OCI-LY3 (cell line): ENCODE data around the gene PEA15.

Experiments used
- H2AFZ ChIP-seq: fragments of 200-600, 300-600 bp; shearing (Covaris generic); 2 replicates; pipeline ENCODE4 v1.6.0; 2014; ENCODE audit warnings: antibody characterized with exemption, low read depth, low read length
- H3K27ac ChIP-seq: fragments of 200-600, 300-600 bp; sonication (generic); 2 replicates; pipeline ENCODE4 v1.5.1; 2014; ENCODE audit warnings: mild to moderate bottlenecking, low read length, moderate library complexity, mixed read lengths
- H3K27me3 ChIP-seq: fragments of 200-600, 300-600 bp; sonication (generic); 2 replicates; pipeline ENCODE4 v1.6.1; 2014; ENCODE audit warnings: low read depth, low read length, mixed read lengths
- H3K36me3 ChIP-seq: fragments of 200-600, 300-600 bp; sonication (generic); replicated peaks from 2 replicates; pipeline ENCODE3; 2014; ENCODE audit warnings: low read depth, low read length, mixed read lengths
- H3K4me1 ChIP-seq: fragments of 300-600, 200-600 bp; sonication (generic); 2 replicates; pipeline ENCODE4 v1.6.1; 2014; ENCODE audit warnings: low read length, mixed read lengths
- H3K4me2 ChIP-seq: fragments of 200-600, 300-600 bp; sonication (generic); 2 replicates; pipeline ENCODE4 v1.6.1; 2014; ENCODE audit warnings: low read length, mixed read lengths
- H3K4me3 ChIP-seq: fragments of 300-600, 200-600 bp; sonication (generic); 2 replicates; pipeline ENCODE4 v1.5.1; 2014; ENCODE audit warnings: antibody characterized with exemption, mild to moderate bottlenecking, low read length, moderate library complexity
- H3K79me2 ChIP-seq: fragments of 300-600, 200-600 bp; shearing (Covaris generic); 2 replicates; pipeline ENCODE4 v1.6.1; 2014; ENCODE audit warnings: mild to moderate bottlenecking, low read length, mixed read lengths
- H3K9ac ChIP-seq: fragments of 300-600, 200-600 bp; shearing (Covaris generic); 2 replicates; pipeline ENCODE4 v1.6.0; 2014; ENCODE audit warnings: mild to moderate bottlenecking, low read length, moderate library complexity
- H3K9me3 ChIP-seq: fragments of 200-600, 300-600 bp; shearing (Covaris generic); 2 replicates; pipeline ENCODE4 v1.6.1; 2014; ENCODE audit warnings: low read length, mixed read lengths; ENCODE audit not compliant: insufficient read depth
- H4K20me1 ChIP-seq: fragments of 200-600, 300-600 bp; sonication (generic); 2 replicates; pipeline ENCODE4 v1.6.1; 2016; ENCODE audit warnings: low read length, mixed read lengths; ENCODE audit not compliant: insufficient read depth
- EZH2phosphoT487 ChIP-seq: fragments of 200-600 bp; shearing (Covaris generic); IDR thresholded peaks from 2 replicates; pipeline ENCODE4 v1.6.1; 2018; ENCODE audit warnings: antibody characterized with exemption, mixed run types, low read depth
- TF ChIP-seq, protein P1 (sequence below): fragments of 200-600, 300-600 bp; sonication (generic); IDR thresholded peaks from 2 replicates; pipeline ENCODE4 v1.5.1; 2014; ENCODE audit warnings: antibody characterized with exemption, low read length, low read depth

PEA15 gene, protein sequence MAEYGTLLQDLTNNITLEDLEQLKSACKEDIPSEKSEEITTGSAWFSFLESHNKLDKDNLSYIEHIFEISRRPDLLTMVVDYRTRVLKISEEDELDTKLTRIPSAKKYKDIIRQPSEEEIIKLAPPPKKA

DNA sequence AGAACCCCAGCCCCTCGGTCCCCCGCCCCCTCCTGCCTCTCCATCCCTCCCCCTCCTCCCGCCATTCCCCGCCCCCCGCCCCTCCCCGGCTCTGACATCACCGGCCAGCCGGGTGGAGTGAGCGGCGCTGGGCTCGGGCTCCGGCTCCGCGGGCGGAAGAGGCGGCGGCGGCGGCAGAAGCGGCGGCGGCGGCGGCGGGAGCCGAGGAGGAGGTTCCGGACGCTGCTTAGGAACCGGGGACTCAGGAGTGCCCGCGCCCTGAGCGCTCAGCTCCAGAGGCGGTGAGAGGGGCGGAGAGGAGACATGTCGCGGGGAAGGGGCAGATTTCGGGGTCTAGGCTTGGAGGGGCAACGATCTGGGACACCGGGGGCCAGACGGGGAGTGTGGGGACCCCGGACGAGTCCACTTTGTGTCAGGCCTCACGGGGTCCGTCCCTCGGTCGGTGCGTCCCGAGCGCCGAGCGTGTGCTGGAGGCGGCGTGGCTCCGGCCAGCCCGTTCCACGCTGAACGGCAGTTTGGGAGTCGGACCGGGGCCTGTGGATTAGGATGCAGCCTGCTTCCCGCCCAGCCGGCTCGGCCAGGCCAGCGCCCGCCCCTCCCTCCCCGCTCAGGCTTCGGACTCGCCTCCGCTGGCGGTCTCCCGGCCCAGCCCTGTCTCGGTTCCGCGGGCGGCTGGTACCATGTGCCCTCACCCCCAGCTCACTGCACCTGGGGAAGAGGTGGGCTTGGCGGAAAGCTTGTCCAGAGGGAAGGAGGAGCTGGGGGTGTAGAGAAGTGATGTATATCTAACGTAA, at the start of gene PEA15:
TSS of gene PEA15 (plus strand) at position 143 of the 794 bp plus-strand sequence. CDS start 6,161 bp downstream, outside the sequence.
- Histone ChIP-seq H4K20me1 (peaks cover 44% of the 10 kb centered on the region), H2AFZ (no peak within 1 kb of the TSS), H3K9ac (peak within 1 kb of the TSS; percentile 98), H3K4me2 (peak within 1 kb of the TSS; percentile 99), H3K9me3 (no peaks in the 10 kb centered on the region), H3K4me3 (peak within 1 kb of the TSS; percentile 89), H3K36me3 (peaks cover 41% of the 10 kb centered on the region), H3K27me3 (no peaks in the 10 kb centered on the region), H3K79me2 (peaks cover 53% of the 10 kb centered on the region), H3K4me1 (peaks cover 58% of the 10 kb centered on the region), H3K27ac (peak within 1 kb of the TSS; percentile 96)
- TF ChIP-seq, protein P1, sequence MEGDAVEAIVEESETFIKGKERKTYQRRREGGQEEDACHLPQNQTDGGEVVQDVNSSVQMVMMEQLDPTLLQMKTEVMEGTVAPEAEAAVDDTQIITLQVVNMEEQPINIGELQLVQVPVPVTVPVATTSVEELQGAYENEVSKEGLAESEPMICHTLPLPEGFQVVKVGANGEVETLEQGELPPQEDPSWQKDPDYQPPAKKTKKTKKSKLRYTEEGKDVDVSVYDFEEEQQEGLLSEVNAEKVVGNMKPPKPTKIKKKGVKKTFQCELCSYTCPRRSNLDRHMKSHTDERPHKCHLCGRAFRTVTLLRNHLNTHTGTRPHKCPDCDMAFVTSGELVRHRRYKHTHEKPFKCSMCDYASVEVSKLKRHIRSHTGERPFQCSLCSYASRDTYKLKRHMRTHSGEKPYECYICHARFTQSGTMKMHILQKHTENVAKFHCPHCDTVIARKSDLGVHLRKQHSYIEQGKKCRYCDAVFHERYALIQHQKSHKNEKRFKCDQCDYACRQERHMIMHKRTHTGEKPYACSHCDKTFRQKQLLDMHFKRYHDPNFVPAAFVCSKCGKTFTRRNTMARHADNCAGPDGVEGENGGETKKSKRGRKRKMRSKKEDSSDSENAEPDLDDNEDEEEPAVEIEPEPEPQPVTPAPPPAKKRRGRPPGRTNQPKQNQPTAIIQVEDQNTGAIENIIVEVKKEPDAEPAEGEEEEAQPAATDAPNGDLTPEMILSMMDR, result no peak
- TF ChIP-seq EZH2phosphoT487, result no peak

DNA sequence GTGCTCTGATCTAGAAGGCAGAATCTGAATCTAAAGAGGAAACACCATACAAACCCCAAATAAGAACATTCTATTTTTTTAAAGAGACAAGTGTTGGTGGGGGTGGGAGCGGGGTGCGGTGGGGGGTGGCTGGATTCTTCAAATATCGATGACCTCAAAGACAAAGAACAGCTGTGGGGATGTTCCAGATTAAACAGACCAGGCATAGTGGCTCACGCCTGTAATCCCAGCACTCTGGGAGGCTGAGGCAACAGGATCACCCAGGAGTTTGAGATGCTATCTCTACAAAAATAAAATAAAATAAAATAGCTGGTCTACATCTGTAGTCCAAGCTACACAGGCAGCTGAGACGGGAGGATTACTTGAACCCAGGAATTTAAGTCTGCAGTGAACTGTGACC, 48.8 kb upstream of the PEA15 start:
- no peak overlapping the region for H3K4me3 ChIP-seq
- no peak overlapping the region for H3K27ac ChIP-seq
- peaks cover 2% of the 10 kb centered on the region; the same call in 1 of the 2 replicates for H3K27me3 ChIP-seq
- no peak for TF ChIP-seq EZH2phosphoT487
- TF ChIP-seq, protein P1, result no peak
- H3K9ac ChIP-seq, result no peak overlapping the region
- H3K9me3 ChIP-seq, result no peaks in the 10 kb centered on the region
- no peaks in the 10 kb centered on the region for H3K79me2 ChIP-seq
- H3K36me3 ChIP-seq, result no peaks in the 10 kb centered on the region
- H3K4me1 ChIP-seq, result peaks cover 9% of the 10 kb centered on the region
- H4K20me1 ChIP-seq, result no peaks in the 10 kb centered on the region
- no peak overlapping the region for H2AFZ ChIP-seq
- no peak overlapping the region for H3K4me2 ChIP-seq

DNA sequence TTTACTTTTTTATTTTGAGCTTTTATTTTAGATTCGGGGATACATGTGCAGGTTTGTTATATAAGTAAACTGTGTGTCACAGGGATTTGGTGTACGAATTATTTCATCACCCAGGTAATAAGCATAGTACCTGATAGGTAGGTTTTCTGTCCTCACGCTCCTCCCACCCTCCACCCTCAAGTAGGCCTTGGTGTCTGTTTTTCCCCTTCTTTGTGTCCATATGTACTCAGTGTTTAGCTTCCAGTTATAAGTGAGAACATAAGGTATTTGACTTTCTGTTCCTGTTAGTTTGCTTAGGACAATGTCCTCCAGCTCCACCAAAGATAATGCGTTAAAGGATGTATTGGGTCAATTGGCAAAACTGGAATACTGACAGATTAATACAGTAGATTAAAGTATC, 48.0 kb upstream of the PEA15 start:
- Histone ChIP-seq H3K79me2 (no peaks in the 10 kb centered on the region), H3K36me3 (no peaks in the 10 kb centered on the region), H3K27me3 (peaks cover 2% of the 10 kb centered on the region; the same call in 1 of the 2 replicates), H3K27ac (no peak overlapping the region), H2AFZ (no peak overlapping the region), H4K20me1 (no peaks in the 10 kb centered on the region), H3K4me1 (peaks cover 12% of the 10 kb centered on the region), H3K9ac (no peak overlapping the region), H3K4me3 (no peak overlapping the region), H3K9me3 (no peaks in the 10 kb centered on the region), H3K4me2 (no peak overlapping the region)
- TF ChIP-seq, protein P1, result no peak
- no peak for TF ChIP-seq EZH2phosphoT487

DNA sequence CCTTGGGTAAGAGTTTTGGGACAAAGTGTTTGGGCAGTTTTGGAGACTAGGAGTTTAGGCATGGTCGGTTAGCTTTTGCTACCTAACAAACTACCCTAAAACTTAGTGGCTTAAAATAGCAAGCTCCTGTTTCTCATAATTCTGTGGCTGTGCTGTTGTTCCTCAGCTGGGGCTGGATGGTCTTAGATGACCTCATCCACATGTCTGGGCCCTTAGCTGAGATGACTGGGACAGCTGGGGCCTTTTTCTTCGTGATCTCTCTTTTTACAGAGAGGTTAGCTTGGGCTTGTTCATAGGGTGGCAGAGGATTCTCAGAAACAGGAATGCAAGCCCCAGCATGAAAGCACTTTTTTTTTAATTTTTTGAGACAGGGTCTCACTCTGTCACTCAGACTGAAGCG, 47.2 kb upstream of the PEA15 start:
- H3K27me3 ChIP-seq, result peaks cover 2% of the 10 kb centered on the region; the same call in 1 of the 2 replicates
- H3K36me3 ChIP-seq, result no peaks in the 10 kb centered on the region
- TF ChIP-seq, protein P1, result no peak
- no peak for TF ChIP-seq EZH2phosphoT487
- no peaks in the 10 kb centered on the region for H3K79me2 ChIP-seq
- no peak overlapping the region for H3K4me3 ChIP-seq
- no peak overlapping the region for H3K27ac ChIP-seq
- H3K4me2 ChIP-seq, result no peak overlapping the region
- no peak overlapping the region for H3K9ac ChIP-seq
- no peak overlapping the region for H2AFZ ChIP-seq
- no peaks in the 10 kb centered on the region for H4K20me1 ChIP-seq
- H3K4me1 ChIP-seq, result peaks cover 17% of the 10 kb centered on the region
- no peaks in the 10 kb centered on the region for H3K9me3 ChIP-seq
